DMS 273 (cell line): ENCODE results near the gene CCNE1.
A peak's percentile ranks its signal among the peaks of the same experiment; 100 is the strongest.

Experiments used
- DNase-seq: peaks from one replicate; lab custom pipeline; 2025; ENCODE audit not compliant: unreplicated experiment; lab: John Stamatoyannopoulos, UW

CCNE1 gene

DNA sequence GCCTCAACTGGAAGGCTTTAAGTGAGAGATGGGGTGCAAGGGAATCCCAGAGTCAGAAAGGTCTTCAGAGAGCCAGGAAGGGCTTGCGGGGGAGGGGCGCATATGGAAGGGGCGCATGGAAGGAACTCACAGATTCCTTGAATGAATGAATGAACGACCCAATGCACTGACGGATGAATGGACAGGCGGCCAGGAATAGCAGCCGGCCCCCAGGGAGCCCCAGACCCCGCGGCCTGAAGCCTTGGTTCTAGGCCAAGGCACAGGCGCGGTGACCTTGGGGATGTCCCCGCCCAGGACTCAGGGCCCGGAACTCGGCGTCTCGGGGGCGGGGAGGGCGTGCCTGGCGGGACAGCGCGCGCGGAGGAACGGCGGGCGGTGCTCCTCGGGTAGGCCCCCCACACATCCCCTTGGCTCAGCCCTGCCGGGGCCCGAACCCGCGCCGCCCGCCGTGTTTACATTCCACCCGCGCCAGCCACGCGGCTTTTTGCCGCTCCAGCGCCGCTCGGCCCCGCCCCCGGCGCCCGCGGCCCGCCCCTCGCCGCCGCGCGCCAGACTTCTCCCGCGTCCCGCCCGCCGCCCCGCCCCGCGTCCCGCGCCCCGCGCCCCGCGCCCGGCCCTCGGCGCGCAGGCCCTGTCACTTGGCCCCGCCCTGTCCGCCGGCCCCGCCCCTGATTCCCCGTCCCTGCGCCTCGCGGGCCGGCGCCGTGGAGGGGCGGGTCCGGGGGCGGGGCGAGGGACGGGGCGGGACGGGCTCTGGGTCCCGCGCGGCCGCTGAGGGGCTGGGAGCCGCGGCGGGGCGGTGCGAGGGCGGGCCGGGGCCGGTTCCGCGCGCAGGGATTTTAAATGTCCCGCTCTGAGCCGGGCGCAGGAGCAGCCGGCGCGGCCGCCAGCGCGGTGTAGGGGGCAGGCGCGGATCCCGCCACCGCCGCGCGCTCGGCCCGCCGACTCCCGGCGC is at the start of gene CCNE1:
Gene CCNE1 (plus strand): TSS at position 867 of the 955 bp plus-strand sequence. CDS start 565 bp downstream, outside the sequence.
- peak; percentile 95 for DNase-seq

DNA sequence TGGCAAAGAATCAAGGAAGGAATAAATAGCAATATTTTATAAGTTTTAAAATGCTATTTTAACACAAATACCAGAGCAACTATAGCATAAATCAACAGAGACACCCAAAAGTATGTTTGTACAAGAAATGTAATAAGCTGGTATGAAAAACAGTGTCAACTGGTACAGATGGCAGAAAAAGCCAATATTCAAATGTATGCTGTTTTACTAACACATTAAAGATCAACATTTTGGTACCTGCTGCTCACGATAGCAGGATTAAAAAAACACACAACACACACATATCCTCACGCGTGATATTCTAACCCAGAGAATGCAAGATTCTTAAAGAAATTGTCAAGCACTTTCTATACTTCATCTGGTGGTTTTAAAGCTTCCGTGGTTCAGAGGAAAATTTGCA is 48.6 kb upstream of the CCNE1 start:
- no peak for DNase-seq

DNA sequence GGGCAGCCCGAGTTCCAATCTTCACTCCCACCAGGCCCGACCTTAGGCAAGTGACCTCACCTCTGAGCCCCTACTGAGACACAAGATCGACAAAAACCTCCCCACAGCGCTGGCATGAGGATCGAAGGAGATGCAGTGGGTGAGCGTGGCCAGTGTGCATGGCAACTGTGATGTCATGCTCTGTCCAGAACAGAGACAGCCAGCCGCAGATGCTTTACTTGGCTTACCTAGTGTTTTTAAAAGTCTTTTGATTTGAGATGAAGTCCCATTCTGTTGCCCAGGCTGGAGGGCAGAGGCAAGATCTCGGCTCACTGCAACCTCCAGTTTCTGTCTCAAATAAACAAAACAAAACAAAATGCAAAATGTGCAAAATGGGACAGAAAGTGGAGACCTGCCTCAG is 47.4 kb upstream of the CCNE1 start:
- DNase-seq = peak; percentile 12

DNA sequence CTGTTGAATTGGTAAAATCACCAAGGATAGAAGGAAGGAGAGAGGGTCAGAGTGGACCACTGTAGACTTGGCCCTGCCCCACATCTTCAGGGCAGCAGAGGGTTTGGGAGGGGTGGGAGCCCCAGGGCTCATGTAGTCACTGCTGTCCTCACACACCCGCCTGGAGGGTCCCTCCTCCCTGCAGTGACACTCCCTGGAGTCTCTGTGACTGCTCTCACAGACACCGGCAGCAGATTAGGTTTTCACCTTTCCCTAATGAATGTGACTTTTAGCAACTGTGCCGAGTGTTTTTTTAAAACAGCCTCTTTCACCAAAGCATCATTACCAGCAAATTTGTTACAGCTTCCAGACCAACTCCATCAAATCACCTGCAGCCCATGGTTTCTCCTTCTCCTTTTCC is 45.7 kb upstream of the CCNE1 start:
- no peak for DNase-seq

DNA sequence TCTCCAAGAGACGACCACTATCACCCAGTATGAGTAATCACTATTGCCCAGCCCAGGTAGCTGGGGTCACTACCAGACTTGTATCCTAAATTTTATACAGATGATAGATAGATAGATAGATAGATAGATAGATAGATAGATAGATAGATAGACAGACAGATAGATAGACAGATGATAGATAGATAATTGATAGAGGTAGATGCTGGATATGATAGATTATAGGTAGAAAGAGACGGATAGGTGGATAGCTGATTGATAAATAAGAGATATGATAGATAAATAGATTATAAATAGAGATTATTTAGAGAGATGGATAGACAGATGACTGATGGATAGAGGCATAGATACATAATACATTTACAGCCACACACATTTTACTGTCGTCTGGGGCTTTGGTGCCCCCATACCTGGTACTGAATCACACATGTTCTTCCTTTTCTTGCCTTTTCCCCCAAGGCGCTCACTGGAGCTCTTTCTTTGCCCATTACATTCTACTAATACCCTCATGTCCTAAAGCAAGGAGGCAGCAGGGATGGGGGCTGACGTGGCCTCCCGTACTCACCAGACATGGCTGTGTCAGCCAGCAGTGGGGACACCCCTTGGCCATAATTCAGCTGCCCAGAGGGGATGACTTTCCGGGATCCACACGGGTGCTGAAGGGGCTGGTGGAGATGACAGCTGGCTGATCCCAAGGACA is 44.6 kb upstream of the CCNE1 start:
- DNase-seq = no peak

DNA sequence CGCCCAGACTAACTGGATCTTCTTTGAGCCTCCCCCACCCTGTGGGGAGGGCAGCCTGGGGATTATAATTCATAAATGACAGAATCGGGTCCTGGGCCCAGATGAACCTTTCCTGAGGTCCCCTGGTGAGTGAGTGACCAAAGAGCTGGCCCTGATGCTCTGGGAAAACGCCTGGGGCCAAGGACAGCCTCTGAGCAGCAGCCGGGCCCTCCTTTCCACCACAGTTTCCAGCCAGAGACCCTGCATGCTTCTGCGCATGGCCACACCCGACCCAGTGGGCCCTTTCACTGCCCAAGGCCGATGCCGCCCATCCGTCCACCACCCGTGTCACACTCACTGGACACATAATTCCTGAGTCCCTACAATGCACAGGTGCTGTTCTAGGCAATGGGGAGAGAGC is 43.6 kb upstream of the CCNE1 start:
- DNase-seq = no peak

DNA sequence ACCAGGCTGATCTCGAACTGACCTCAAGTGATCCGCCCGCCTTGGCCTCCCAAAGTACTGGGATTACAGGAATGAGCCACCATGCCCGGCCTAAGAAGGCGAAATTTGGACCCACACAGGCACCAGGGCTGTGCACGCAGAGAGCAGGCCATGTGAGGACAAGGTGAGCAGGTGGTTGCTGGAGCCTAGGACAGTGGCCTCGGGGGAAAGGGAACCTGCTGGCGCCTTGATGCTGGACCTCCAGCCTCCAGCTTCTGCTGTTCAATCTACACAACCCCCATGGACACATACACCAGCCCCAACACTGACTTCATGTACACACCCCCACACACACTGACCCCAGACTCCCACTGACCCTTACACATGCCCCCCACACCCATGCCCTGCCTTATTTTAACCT is 41.8 kb upstream of the CCNE1 start:
- DNase-seq = no peak

DNA sequence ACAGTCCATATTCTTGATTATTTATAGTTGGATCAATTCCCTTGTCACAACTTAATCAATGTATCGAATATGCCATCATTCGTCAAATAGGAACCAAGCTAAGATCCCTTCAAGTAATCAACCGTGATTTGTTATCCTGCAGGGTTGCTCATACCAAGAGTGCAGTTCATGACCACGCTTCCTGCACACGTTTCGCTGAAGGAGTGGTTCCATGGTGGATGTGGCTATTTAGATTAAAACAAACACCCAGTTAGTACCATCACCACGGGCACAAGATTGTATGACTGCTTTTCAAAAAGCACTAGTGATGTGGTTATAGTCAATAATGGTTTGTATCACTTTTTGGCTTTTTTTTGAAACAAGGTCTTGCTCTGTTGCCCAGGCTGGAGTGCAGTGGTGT is 41.1 kb upstream of the CCNE1 start:
- DNase-seq = no peak

DNA sequence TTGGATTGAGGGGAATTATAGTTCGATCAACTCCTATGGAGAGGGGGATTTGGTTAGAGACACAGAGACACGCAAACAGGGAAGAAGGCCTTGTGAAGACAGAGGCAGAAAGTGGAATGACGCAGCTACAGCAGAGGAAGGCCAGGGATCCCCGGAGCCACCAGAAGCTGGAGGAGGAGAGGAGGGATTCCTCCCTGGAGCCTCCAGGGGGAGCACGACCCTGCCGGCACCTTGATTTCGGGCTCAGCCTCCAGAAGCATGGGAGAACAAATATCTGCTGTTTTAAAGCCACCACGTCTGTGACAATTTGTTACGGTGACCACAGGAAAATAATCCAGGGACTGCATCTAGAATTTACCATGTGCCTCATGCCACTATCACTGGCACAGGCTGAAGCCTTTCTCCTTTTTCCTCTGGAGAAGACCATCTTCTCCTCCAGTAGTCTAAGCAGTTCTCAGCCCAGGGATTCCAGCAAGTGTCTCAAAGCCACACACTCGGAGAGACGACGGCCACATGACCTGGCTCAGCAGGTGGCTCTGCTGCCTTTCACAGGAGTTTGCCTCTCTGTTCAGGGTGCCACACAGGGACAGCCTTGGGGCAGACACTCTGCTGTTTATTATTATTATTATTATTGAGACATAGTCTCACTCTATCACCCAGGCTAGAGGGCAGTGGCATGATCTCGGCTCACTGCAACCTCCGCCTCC is 39.9 kb upstream of the CCNE1 start:
- peak; percentile 81 for DNase-seq

DNA sequence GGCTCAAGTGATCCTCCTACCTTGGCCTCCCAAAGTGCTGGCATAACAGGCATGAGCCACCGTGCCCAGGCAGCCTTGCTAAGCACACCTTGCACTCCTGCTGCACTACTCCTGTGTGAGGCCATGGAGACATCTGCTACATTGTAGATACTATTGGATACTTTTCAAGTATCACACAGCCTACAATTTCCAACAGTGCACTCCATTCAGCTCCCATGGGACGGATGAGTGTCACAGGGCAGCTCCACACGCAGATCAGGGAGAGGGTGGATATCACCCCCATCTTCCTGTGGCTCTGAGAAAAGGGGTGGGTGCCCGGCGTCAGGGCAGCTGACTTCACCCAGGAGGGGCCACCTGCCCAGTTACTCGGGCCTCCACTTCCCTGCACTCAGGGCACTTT is 39.1 kb upstream of the CCNE1 start:
- no peak for DNase-seq

DNA sequence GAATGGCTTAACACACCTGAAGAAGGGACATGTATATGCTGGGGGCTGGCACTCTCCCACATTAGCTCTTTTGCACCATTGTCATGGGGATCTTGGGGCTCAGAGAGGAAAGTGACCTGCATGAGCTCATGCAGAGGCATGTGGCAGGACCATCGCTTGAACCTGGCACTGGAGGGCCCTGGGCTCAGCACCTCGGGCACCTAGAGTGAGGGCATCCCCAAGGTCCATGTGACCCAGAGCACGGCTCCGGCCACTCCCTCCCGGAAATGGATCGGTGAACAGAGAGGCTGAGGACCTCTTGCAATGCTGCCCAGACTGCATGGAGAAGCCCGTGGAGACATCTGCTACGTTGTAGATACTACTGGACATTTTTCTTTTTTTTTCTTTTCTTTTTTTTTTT is 38.6 kb upstream of the CCNE1 start:
- no peak for DNase-seq

DNA sequence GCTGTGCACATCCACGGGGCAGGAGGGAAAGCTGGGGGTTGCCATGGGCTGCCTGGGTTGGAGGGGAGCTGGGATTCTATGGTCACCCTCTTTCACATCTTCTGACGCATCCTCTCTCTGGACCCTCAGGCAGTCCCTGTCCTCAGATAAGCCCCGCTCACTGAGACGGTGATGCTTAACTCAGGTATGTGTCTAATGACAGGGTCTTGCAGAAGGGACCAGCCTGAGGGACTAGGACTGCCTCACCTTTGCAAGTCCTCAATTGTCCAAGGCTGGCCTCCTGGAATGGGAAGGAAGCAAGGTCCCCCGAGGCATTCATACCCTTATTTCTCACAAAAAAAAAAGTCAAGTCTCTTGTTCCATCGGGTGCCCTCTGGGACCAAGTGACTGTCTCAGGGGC is 37.7 kb upstream of the CCNE1 start:
- no peak for DNase-seq

DNA sequence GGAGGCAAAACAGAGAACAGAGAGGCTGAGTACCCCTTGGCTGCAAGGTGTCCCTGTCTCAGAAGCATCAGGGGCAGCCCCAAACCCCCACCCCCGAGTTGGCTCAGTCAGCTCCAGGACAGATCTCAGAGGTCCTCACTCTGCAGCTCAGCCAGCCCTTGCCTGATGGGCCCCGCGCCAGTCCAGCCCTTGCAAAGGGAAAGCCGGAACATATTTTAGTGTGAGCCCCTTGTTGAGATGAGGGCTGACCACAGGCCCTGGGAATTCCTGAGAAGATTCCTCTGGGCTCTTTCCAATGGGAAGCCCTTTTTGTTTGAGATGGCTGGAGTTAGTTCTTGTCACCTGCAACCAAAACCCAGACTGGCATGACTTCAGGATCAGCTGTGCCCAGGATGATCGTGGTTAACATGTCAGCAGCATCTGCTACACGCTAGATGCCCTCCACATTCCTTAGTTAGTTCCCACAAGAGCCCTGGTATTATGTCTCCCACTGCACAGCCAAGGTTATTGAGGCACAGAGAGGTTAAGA is 33.9 kb upstream of the CCNE1 start:
- no peak for DNase-seq

DNA sequence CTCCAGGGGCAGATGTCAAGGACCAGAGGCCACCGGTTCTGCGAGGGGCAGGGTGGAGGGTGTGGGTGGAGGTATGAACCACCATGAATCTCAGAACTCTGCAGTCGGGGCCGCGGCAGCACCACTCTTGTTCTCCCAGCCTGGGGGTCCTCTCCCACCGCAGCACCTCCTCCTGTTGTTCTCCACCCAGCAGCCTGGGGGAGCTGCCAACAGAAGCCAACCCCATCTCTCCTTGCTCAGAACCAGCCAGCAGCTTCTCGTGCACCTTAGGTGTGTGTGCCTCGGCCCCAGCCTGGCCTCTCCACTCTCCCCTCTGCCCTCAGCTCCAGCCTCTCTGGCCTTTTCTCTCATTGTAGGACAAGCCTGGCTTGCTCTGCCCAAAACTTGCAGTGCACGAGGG is 31.9 kb upstream of the CCNE1 start:
- DNase-seq = peak; percentile 38

DNA sequence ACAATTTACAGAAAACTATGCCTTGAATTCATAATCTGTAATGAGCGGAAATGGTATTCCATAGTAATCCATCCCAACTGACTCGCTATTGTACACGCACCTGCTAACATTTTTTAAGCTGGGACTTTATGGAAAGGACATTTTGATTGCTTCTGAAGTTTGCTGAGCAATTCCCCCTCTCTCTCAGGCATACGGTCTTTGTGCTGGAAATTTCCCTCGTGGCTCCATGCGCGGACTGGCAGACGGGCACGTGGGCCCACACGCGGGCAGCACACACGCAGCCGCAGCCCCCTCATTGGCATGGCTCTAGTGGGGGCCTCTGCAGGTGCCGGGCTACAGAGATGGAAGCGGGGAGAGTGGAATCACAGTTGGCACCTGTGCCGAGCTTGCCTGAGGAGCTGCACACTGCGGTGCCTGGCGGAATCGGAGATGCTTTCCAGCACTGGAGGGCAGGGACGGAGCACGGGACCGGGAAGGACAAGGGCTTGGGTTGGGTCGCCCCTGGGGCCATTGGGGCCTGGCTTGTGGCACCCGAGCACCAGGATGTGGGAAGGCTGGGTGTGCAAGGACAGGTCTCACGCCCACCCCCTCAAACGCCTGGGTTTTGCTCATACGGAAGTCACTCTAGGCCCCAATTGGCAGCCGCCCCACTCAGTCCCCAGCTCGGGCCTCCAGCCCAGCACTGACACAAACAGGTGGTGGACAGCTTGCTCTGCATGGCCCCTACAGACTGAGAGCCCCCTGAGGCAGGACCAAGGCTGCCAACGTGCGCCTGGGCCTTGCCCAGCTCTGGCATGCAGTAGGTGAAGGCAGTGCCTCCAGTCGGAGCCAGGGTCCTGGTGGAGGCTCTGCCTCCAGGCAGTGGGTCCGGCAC is 30.2 kb upstream of the CCNE1 start:
- no peak for DNase-seq

DNA sequence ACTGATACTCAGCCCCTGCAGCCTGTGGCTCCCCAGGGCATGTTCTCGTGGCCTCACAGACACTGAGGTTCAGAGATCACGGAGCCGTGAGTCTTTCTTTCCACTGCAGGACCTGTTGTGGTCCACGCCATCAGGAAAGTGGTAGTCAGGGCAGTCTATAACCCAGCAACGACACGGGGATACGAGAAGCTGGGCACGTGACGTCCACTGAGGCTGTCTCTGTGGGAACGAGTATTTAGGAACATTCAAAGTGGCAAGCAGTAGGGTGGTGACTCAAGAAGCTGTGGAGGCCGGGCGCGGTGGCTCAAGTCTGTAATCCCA is 29.6 kb upstream of the CCNE1 start:
- no peak for DNase-seq

DNA sequence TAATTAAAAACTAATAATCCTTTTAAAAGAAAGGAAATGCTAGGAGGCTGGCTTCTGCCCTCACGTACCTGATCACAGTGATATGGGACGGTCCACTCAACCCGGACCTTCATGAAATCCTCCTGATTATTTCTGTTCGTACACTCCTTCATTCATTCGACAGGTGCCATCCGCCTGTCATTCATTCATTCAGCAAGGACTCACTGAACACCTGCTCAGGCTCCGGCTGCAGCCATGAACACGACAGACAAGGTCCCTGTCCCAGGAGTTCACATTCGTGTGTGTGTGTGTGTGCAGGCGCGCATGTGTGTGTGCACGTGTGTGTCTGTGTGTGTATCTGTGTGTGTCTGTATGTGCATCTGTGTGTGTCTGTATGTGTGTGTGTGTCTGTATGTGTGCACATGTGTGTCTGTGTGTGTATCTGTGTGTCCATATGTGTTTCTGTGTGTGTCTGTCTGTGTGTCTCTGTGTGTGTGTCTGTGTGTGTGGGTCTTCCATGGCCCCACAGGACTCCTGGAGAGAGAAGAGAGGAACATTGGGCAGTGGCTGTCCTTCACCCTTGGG is 28.1 kb upstream of the CCNE1 start:
- no peak for DNase-seq

DNA sequence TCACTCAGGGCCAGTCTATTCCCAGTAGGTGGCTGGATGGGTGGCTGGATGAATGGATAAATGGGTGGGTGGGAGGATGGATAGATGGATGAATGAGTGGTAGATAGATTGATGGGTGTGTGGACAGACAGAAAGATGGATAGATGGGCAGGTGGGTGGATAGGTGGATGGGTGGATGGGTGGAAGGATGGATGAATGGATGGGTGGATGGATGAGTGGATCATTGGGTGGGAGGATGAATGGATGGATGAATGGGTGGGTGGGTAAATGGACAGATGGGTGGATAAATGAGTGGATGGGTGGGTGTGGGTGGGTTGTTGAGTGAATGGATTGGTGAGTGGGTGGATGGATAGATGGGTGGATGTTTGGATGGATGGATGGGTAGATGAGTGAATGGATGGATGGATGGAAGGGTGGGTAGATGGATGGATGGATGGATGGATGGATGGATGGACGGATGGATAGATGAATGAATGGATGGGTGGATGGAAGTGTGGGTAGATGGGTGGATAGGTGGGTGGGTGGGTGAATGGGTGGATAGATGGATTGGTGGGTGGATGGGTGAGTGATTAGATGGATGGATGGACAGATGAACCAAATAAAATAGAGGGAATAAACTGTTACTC is 27.1 kb upstream of the CCNE1 start:
- no peak for DNase-seq

DNA sequence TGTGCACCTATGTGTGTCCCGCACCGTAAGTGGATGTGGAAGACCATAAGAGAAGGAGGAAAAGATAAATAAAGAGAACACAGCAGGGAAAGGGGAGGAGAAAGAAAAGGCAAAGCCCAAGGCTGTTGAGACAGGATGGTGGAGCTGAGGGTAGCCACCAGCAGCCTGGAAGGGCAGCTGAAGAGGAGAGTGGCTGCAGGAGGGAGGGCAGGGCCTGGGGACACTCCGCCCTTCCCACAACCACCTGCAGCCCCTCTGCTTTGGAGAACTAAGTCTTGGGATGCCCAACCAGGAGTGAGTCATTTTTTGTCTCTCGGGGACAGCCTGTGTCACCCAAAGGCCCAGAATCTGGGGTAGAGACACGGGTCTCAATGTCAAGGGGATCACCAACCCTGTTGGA is 26.4 kb upstream of the CCNE1 start:
- DNase-seq = no peak
